NT2/D1 (cell line): ENCODE data around the gene PNKD.

Experiments used
- SUZ12 ChIP-seq: IDR thresholded peaks from 2 replicates; pipeline ENCODE4 v1.6.1; 2011; ENCODE audit not compliant: insufficient read length, insufficient read depth; ENCODE audit errors: extremely low read depth
- YY1 ChIP-seq: IDR thresholded peaks from 2 replicates; pipeline ENCODE4 v1.6.1; 2011; ENCODE audit not compliant: insufficient read length, insufficient read depth
- ZNF274 ChIP-seq: IDR thresholded peaks from 2 replicates; pipeline ENCODE4 v1.6.1; 2011; ENCODE audit warnings: mild to moderate bottlenecking, low read depth, low read length

- TF ChIP-seq ZNF274 = no peak
- TF ChIP-seq YY1 = no peak
- TF ChIP-seq SUZ12 = no peak
Observed at GRCh38 chr2:218301176-218301819, 31.0 kb downstream of the PNKD start.
